Esophagus (tissue), 2 donors: ENCODE measurements around the gene MEGF10. TPM values are rescaled to one million over a fixed set of nuclear protein-coding genes. Genes with fewer than 3 reads are reported as not detected.

Source experiments
- H3K27ac ChIP-seq, 2 donors: one replicate each; pipeline ENCODE4 v1.5.1; 2013; ENCODE audit warnings: low read depth in 2 of 2, mild to moderate bottlenecking in 2 of 2, inconsistent platforms in 1 of 2, low read length in 1 of 2, moderate library complexity in 1 of 2
- H3K27me3 ChIP-seq, 2 donors: one replicate each; pipeline ENCODE4 v1.6.1; 2013; ENCODE audit warnings: low read length in 2 of 2, control low read depth in 1 of 2, mild to moderate bottlenecking in 1 of 2; ENCODE audit not compliant: insufficient read depth in 2 of 2, control insufficient read depth in 1 of 2
- H3K36me3 ChIP-seq, 2 donors: one replicate each; pipeline ENCODE4 v1.6.1; 2013; ENCODE audit warnings: low read length in 1 of 2; ENCODE audit not compliant: control insufficient read depth in 2 of 2, insufficient read depth in 2 of 2
- H3K4me1 ChIP-seq, 2 donors: one replicate each; pipeline ENCODE4 v1.6.1; 2013; ENCODE audit warnings: low read length in 1 of 2; ENCODE audit not compliant: control insufficient read depth in 2 of 2, insufficient read depth in 2 of 2
- H3K4me3 ChIP-seq, 2 donors: one replicate each; pipeline ENCODE4 v1.5.1; 2013; ENCODE audit warnings: low read length in 2 of 2, mild to moderate bottlenecking in 2 of 2, low read depth in 1 of 2, moderate library complexity in 1 of 2
- H3K9me3 ChIP-seq, 2 donors: one replicate each; pipeline ENCODE4 v1.6.1; 2013; ENCODE audit warnings: mild to moderate bottlenecking in 2 of 2, low read depth in 1 of 2, low read length in 1 of 2, moderate library complexity in 1 of 2; ENCODE audit not compliant: control insufficient read depth in 2 of 2, insufficient read depth in 1 of 2
- WGBS, 2 donors: extraction: QIAGEN DNeasy Blood & Tissue Kit; methylation state at CpG; one replicate each; pipeline ENCODE4 v1.1.7; 2013; 5-methylcytosine and 5-hydroxymethylcytosine counted together
- polyA plus RNA-seq, 2 donors: library from polyadenylated mRNA; stranded (reverse); fragments of 200-250 nt; gene quantifications; one replicate each; pipeline ENCODE4 v1.2.3, GENCODE V29; 2013
- donor health status: healthy with polysubstance abuse.
- donor health status: Bipolar disorder and iron deficiency.

Gene MEGF10
- polyA plus RNA-seq, 2 donors: 0.02 TPM

- H3K9me3 ChIP-seq: no peaks in the 10 kb centered on the region
- H3K4me3 ChIP-seq: no peak overlapping the region
- H3K27me3 ChIP-seq: no peaks in the 10 kb centered on the region
- 86 to 93% methylated on average over 2 of the region's 2 CpGs for WGBS, 2 donors
- no peak overlapping the region for H3K27ac ChIP-seq
- no peaks in the 10 kb centered on the region for H3K4me1 ChIP-seq
- H3K36me3 ChIP-seq: no peaks in the 10 kb centered on the region
These were observed 44.8 kb downstream of the MEGF10 start for GRCh38 chr5:127335381-127335780.

- Histone ChIP-seq H3K27ac (no peak overlapping the region), H3K27me3 (no peaks in the 10 kb centered on the region), H3K4me3 (no peak overlapping the region), H3K36me3 (no peaks in the 10 kb centered on the region), H3K4me1 (no peaks in the 10 kb centered on the region), H3K9me3 (no peaks in the 10 kb centered on the region)
- 68 to 83% methylated on average over 1 of the region's 1 CpG for WGBS, 2 donors
These were observed 47.3 kb downstream of the MEGF10 start for GRCh38 chr5:127337876-127338275.

GRCh38 chr5:127338501-127338900, 47.9 kb downstream of the MEGF10 start:
- Histone ChIP-seq H3K4me1 (no peaks in the 10 kb centered on the region), H3K36me3 (no peaks in the 10 kb centered on the region), H3K27ac (no peak overlapping the region), H3K27me3 (no peaks in the 10 kb centered on the region), H3K9me3 (no peaks in the 10 kb centered on the region), H3K4me3 (no peak overlapping the region)
- 76 to 84% methylated on average over 1 of the region's 1 CpG for WGBS, 2 donors

- WGBS, 2 donors: 92 to 93% methylated on average over 4 of the region's 4 CpGs
- no peaks in the 10 kb centered on the region for H3K4me1 ChIP-seq
- no peak overlapping the region for H3K4me3 ChIP-seq
- H3K9me3 ChIP-seq: no peaks in the 10 kb centered on the region
- no peaks in the 10 kb centered on the region for H3K27me3 ChIP-seq
- no peaks in the 10 kb centered on the region for H3K36me3 ChIP-seq
- no peak overlapping the region for H3K27ac ChIP-seq
These were observed 50.0 kb downstream of the MEGF10 start for GRCh38 chr5:127340606-127341005.

- WGBS, 2 donors: 86 to 92% methylated on average over 3 of the region's 3 CpGs
- Histone ChIP-seq H3K4me3 (no peak overlapping the region), H3K27ac (no peak overlapping the region), H3K36me3 (no peaks in the 10 kb centered on the region), H3K27me3 (no peaks in the 10 kb centered on the region), H3K4me1 (no peaks in the 10 kb centered on the region), H3K9me3 (no peaks in the 10 kb centered on the region)
These were observed 51.8 kb downstream of the MEGF10 start for GRCh38 chr5:127342364-127342763.

- 87 to 95% methylated on average over 3 of the region's 3 CpGs for WGBS, 2 donors
- no peaks in the 10 kb centered on the region for H3K36me3 ChIP-seq
- H3K4me3 ChIP-seq: no peak overlapping the region
- no peaks in the 10 kb centered on the region for H3K9me3 ChIP-seq
- no peaks in the 10 kb centered on the region for H3K27me3 ChIP-seq
- no peaks in the 10 kb centered on the region for H3K4me1 ChIP-seq
- H3K27ac ChIP-seq: no peak overlapping the region
These were observed 52.7 kb downstream of the MEGF10 start for GRCh38 chr5:127343313-127343712.

- Histone ChIP-seq H3K9me3 (no peaks in the 10 kb centered on the region), H3K36me3 (no peaks in the 10 kb centered on the region), H3K27ac (no peak overlapping the region), H3K27me3 (no peaks in the 10 kb centered on the region), H3K4me3 (no peak overlapping the region), H3K4me1 (no peaks in the 10 kb centered on the region)
- 49 to 64% methylated on average over 1 of the region's 1 CpG for WGBS, 2 donors
These were observed 53.3 kb downstream of the MEGF10 start for GRCh38 chr5:127343866-127344265.

- no peak overlapping the region for H3K4me3 ChIP-seq
- H3K27ac ChIP-seq: no peak overlapping the region
- H3K27me3 ChIP-seq: no peaks in the 10 kb centered on the region
- H3K4me1 ChIP-seq: no peaks in the 10 kb centered on the region
- 75 to 77% methylated on average over 3 of the region's 3 CpGs for WGBS, 2 donors
- H3K36me3 ChIP-seq: no peaks in the 10 kb centered on the region
- H3K9me3 ChIP-seq: no peaks in the 10 kb centered on the region
These were observed 54.3 kb downstream of the MEGF10 start for GRCh38 chr5:127344931-127345330.

GRCh38 chr5:127351418-127351817, 60.8 kb downstream of the MEGF10 start:
- no peaks in the 10 kb centered on the region for H3K36me3 ChIP-seq
- H3K27me3 ChIP-seq: no peaks in the 10 kb centered on the region
- no peak overlapping the region for H3K4me3 ChIP-seq
- H3K27ac ChIP-seq: no peak overlapping the region
- no peaks in the 10 kb centered on the region for H3K4me1 ChIP-seq
- H3K9me3 ChIP-seq: no peaks in the 10 kb centered on the region
- WGBS, 2 donors: 86 to 90% methylated on average over 4 of the region's 4 CpGs

- Histone ChIP-seq H3K4me1 (no peaks in the 10 kb centered on the region), H3K4me3 (no peak overlapping the region), H3K9me3 (no peaks in the 10 kb centered on the region), H3K27ac (no peak overlapping the region), H3K27me3 (no peaks in the 10 kb centered on the region), H3K36me3 (no peaks in the 10 kb centered on the region)
- 90 to 93% methylated on average over 2 of the region's 2 CpGs for WGBS, 2 donors
These were observed 61.5 kb downstream of the MEGF10 start for GRCh38 chr5:127352068-127352467.
